ENCODE data around the gene SLC7A9. TPM values are rescaled to one million over a fixed set of nuclear protein-coding genes. Genes with fewer than 3 reads are reported as not detected.

SLC7A9 gene
- total RNA-seq, 1 donor from 2014 or later = 1.0 TPM

DNA sequence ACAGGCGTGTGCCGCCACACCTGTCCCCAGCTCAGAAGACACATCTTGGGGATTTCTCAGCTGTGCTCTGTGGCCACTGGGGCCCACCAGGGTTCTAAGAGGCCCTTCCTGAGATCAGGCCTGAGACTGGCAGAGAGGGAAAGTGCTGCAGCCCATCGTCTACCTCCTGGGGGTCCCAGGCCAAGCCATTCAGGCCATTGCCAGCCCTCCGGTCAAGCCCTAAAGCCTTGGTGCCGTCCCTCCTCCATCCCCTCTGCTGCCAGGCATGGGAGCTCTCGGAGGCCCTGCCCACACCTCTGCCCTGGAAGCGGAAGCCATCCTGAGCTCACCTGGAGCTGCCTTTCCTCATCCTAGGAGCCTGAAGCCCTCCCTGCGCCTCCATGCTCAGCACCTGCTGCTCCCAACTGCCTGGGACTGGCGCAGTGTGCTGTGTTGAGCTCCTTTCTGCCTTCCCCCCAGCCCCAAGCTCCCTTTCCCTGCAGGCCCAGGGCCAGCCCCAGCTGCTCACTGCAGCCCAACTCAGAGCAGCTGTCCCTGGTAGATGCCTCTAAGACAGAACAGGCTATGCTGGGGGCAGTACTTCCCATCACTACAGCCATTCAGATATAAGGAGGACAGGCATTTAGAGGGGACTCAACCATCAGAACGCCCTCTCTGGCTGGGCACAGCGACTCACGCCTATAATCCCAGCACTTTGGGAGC lies 2.9 kb downstream of the SLC7A9 start:
- Histone ChIP-seq H3K9ac (ENCODE audit: low read depth in 1 of 3, low read length in 3 of 3) (no peak overlapping the region), H3K4me1 (ENCODE audit: control insufficient read depth in 3 of 3, insufficient read depth in 3 of 3, low read length in 3 of 3) (no peaks in the 10 kb centered on the region), H3K27me3 (ENCODE audit: control insufficient read depth in 3 of 3, insufficient read depth in 3 of 3, low read length in 3 of 3) (peaks cover 0 to 4% (median 0%) of the 10 kb centered on the region in 3 donors), H3K9me3 (ENCODE audit: control insufficient read depth in 3 of 3, low read length in 3 of 3) (no peaks in the 10 kb centered on the region), H3K27ac (ENCODE audit: low read depth, low read length) (no peak overlapping the region), H3K4me3 (ENCODE audit: low read length in 3 of 3) (no peak overlapping the region), H3K36me3 (ENCODE audit: control insufficient read depth in 3 of 3, insufficient read depth in 3 of 3, low read length in 3 of 3) (no peaks in the 10 kb centered on the region)

DNA sequence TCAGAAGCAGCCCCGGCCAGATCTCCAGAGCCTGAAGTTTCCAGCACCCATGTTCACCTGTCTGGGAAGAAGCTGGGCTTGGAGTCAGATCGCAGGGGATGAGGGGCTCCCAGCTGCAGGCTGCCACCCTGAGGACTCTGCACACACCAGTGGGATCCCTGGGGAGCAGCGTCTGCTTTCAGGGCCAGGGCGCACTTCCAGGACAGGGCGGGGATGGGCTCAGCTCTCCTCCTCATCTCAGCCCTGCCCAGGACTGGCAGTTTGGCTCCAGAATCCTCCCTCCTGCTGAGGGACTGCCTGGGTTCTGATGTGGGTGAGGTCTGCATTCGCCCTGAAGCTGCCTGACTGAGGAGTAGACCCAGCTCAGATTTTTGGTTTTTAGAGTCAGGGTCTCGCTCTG lies 3.5 kb downstream of the SLC7A9 start:
- H3K36me3 ChIP-seq (ENCODE audit: control insufficient read depth in 3 of 3, insufficient read depth in 3 of 3, low read length in 3 of 3) = no peaks in the 10 kb centered on the region
- no peaks in the 10 kb centered on the region for H3K9me3 ChIP-seq (ENCODE audit: control insufficient read depth in 3 of 3, low read length in 3 of 3)
- H3K4me1 ChIP-seq (ENCODE audit: control insufficient read depth in 3 of 3, insufficient read depth in 3 of 3, low read length in 3 of 3) = no peaks in the 10 kb centered on the region
- H3K27ac ChIP-seq (ENCODE audit: low read depth, low read length) = no peak overlapping the region
- H3K27me3 ChIP-seq (ENCODE audit: control insufficient read depth in 3 of 3, insufficient read depth in 3 of 3, low read length in 3 of 3) = peaks cover 0 to 4% (median 0%) of the 10 kb centered on the region in 3 donors
- H3K4me3 ChIP-seq (ENCODE audit: low read length in 3 of 3) = no peak overlapping the region
- no peak overlapping the region for H3K9ac ChIP-seq (ENCODE audit: low read depth in 1 of 3, low read length in 3 of 3)

DNA sequence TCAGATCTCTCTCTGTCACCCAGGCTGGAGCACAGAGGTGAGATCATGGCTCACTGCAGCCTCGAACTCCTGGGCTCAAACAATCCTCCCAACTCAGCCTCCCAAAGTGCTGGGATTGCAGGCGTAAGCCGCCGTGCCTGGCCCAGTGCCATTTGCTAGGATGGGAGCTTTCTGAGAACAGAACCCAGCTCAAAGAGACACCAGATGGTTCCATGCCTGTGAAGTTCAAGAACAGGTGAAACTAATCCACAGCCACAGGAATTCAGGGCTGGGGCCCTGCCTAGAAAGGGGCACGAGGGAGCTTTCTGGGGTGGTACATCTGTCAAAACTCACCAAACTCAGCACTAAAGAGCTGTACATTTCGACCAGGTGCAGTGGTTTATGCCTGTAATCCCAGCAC lies 4.2 kb downstream of the SLC7A9 start:
- no peaks in the 10 kb centered on the region for H3K4me1 ChIP-seq (ENCODE audit: control insufficient read depth in 3 of 3, insufficient read depth in 3 of 3, low read length in 3 of 3)
- no peak overlapping the region for H3K9ac ChIP-seq (ENCODE audit: low read depth in 1 of 3, low read length in 3 of 3)
- H3K36me3 ChIP-seq (ENCODE audit: control insufficient read depth in 3 of 3, insufficient read depth in 3 of 3, low read length in 3 of 3) = no peaks in the 10 kb centered on the region
- H3K27ac ChIP-seq (ENCODE audit: low read depth, low read length) = no peak overlapping the region
- no peak overlapping the region for H3K4me3 ChIP-seq (ENCODE audit: low read length in 3 of 3)
- H3K27me3 ChIP-seq (ENCODE audit: control insufficient read depth in 3 of 3, insufficient read depth in 3 of 3, low read length in 3 of 3) = peaks cover 0 to 4% (median 0%) of the 10 kb centered on the region in 3 donors
- no peaks in the 10 kb centered on the region for H3K9me3 ChIP-seq (ENCODE audit: control insufficient read depth in 3 of 3, low read length in 3 of 3)

DNA sequence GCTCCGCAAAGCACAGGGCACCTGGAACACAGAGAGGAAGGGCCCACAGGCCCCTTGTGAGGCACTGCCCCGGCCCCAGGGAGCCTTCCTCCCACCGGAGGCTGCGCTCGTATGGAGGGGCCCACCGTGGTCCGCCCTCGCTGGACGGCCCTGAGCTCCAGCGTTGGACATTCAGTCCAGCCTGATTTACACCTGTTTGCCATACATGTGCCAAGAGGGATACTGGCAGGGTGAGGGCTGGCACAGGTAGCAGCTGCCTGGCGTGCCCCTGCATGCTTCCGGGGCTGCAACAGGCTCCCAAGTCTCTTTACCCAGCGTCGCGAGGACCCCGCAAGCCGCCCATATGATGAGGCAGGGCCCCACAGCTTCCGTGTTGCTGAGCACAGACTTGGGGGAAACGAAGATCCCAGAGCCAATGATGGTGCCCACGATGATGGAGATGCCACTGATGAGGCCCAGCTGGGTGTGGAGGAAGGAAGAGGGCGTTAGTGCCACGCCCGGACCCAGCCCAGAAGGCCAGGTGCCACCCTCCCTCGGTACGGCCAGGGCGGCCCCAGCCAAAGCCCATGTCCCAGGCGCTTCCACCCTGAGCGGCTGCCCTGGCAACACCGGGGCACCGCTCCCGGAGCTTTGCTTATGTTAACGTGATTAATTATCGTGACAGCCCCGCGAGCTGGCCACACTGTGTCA lies 5.1 kb downstream of the SLC7A9 start:
- no peaks in the 10 kb centered on the region for H3K36me3 ChIP-seq (ENCODE audit: control insufficient read depth in 3 of 3, insufficient read depth in 3 of 3, low read length in 3 of 3)
- no peak overlapping the region for H3K27ac ChIP-seq (ENCODE audit: low read depth, low read length)
- H3K4me3 ChIP-seq (ENCODE audit: low read length in 3 of 3) = no peak overlapping the region
- H3K27me3 ChIP-seq (ENCODE audit: control insufficient read depth in 3 of 3, insufficient read depth in 3 of 3, low read length in 3 of 3) = peaks cover 0 to 4% (median 0%) of the 10 kb centered on the region in 3 donors
- H3K4me1 ChIP-seq (ENCODE audit: control insufficient read depth in 3 of 3, insufficient read depth in 3 of 3, low read length in 3 of 3) = no peaks in the 10 kb centered on the region
- H3K9ac ChIP-seq (ENCODE audit: low read depth in 1 of 3, low read length in 3 of 3) = no peak overlapping the region
- no peaks in the 10 kb centered on the region for H3K9me3 ChIP-seq (ENCODE audit: control insufficient read depth in 3 of 3, low read length in 3 of 3)

DNA sequence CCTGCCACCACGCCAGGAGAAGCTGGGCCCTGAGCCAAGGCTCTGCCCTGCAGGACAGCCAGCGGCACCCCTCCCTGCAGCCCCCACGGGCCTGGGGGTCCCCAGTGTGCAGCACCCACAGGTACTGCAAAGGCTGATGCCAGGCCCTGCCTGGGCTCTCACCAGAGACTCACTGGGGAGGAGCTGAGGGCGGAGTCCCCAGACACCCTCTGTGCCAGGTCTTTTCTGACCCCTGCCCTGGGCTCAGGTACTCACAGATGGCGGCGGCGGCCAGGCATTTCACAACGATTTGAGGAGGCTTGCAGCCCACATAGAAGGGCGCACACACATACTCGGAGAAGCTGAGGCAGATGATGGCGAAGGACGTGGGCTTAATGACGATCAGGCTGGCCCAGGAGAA lies 5.7 kb downstream of the SLC7A9 start:
- no peak overlapping the region for H3K27ac ChIP-seq (ENCODE audit: low read depth, low read length)
- no peaks in the 10 kb centered on the region for H3K4me1 ChIP-seq (ENCODE audit: control insufficient read depth in 3 of 3, insufficient read depth in 3 of 3, low read length in 3 of 3)
- H3K36me3 ChIP-seq (ENCODE audit: control insufficient read depth in 3 of 3, insufficient read depth in 3 of 3, low read length in 3 of 3) = no peaks in the 10 kb centered on the region
- H3K4me3 ChIP-seq (ENCODE audit: low read length in 3 of 3) = no peak overlapping the region
- no peaks in the 10 kb centered on the region for H3K9me3 ChIP-seq (ENCODE audit: control insufficient read depth in 3 of 3, low read length in 3 of 3)
- H3K27me3 ChIP-seq (ENCODE audit: control insufficient read depth in 3 of 3, insufficient read depth in 3 of 3, low read length in 3 of 3) = peaks cover 0 to 4% (median 0%) of the 10 kb centered on the region in 3 donors
- no peak overlapping the region for H3K9ac ChIP-seq (ENCODE audit: low read depth in 1 of 3, low read length in 3 of 3)

DNA sequence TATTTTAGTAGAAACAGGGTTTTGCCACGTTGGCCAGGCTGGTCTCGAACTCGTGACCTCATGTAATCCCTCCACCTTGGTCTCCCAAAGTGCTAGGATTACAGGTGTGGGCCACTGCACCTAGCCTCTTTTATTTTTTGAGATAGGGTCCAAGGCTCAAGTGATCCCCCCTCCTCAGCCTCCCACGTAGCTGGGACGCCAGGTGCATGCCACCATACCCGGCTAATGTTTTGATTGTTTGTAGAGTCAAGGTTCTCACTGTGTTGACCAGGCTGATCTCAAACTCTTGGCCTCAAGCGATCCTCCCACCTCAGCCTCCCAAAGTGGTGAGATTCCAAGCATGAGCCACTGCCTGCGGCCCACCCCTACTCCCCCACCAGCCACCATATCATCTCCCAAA lies 6.3 kb downstream of the SLC7A9 start:
- H3K9me3 ChIP-seq (ENCODE audit: control insufficient read depth in 3 of 3, low read length in 3 of 3) = no peaks in the 10 kb centered on the region
- H3K27me3 ChIP-seq (ENCODE audit: control insufficient read depth in 3 of 3, insufficient read depth in 3 of 3, low read length in 3 of 3) = peaks cover 0 to 4% (median 0%) of the 10 kb centered on the region in 3 donors
- no peak overlapping the region for H3K27ac ChIP-seq (ENCODE audit: low read depth, low read length)
- no peaks in the 10 kb centered on the region for H3K4me1 ChIP-seq (ENCODE audit: control insufficient read depth in 3 of 3, insufficient read depth in 3 of 3, low read length in 3 of 3)
- no peak overlapping the region for H3K4me3 ChIP-seq (ENCODE audit: low read length in 3 of 3)
- no peak overlapping the region for H3K9ac ChIP-seq (ENCODE audit: low read depth in 1 of 3, low read length in 3 of 3)
- no peaks in the 10 kb centered on the region for H3K36me3 ChIP-seq (ENCODE audit: control insufficient read depth in 3 of 3, insufficient read depth in 3 of 3, low read length in 3 of 3)

DNA sequence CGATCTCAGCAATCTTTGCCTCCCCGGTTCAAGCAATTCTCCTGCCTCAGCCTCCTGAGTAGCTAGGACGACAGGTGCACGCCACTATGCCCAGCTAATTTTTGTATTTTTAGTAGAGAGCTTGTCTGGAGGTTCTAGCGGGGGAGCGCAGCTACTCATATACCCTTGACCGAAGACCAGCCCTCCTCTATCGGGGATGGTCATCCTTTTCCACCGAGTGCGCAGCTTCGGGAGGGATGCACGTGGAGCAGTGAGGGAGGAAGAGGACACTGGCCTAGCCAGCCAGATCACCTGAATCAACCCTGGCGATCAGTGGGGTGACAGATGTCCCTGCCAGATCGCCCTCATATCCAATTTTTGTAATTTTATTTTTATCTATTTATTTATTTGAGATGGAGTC lies 6.8 kb downstream of the SLC7A9 start:
- Histone ChIP-seq H3K27ac (ENCODE audit: low read depth, low read length) (no peak overlapping the region), H3K4me3 (ENCODE audit: low read length in 3 of 3) (no peak overlapping the region), H3K9ac (ENCODE audit: low read depth in 1 of 3, low read length in 3 of 3) (no peak overlapping the region), H3K4me1 (ENCODE audit: control insufficient read depth in 3 of 3, insufficient read depth in 3 of 3, low read length in 3 of 3) (no peaks in the 10 kb centered on the region), H3K36me3 (ENCODE audit: control insufficient read depth in 3 of 3, insufficient read depth in 3 of 3, low read length in 3 of 3) (no peaks in the 10 kb centered on the region), H3K9me3 (ENCODE audit: control insufficient read depth in 3 of 3, low read length in 3 of 3) (no peaks in the 10 kb centered on the region), H3K27me3 (ENCODE audit: control insufficient read depth in 3 of 3, insufficient read depth in 3 of 3, low read length in 3 of 3) (peaks cover 0 to 4% (median 0%) of the 10 kb centered on the region in 3 donors)

DNA sequence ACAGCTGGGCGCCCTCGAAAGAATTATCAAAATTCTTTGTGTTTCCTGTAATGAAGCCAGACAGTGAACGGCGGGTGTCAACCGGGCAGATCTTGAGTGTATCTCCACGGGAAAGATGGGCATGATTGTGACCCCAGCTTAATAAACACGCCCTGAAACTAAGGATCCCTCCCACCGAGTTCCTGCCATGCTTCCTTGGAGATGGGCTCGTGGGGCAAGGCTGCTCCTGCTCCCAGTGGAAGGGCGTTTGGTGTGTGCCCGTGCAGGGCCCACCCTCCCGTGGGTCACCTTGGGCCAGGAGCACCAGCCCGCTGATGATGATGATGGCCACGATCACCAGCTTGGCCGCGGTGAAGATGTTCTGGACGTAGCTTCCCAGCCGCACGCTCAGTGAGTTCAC lies 7.4 kb downstream of the SLC7A9 start:
- H3K27ac ChIP-seq (ENCODE audit: low read depth, low read length) = no peak overlapping the region
- H3K4me3 ChIP-seq (ENCODE audit: low read length in 3 of 3) = no peak overlapping the region
- no peaks in the 10 kb centered on the region for H3K36me3 ChIP-seq (ENCODE audit: control insufficient read depth in 3 of 3, insufficient read depth in 3 of 3, low read length in 3 of 3)
- H3K9me3 ChIP-seq (ENCODE audit: control insufficient read depth in 3 of 3, low read length in 3 of 3) = no peaks in the 10 kb centered on the region
- H3K27me3 ChIP-seq (ENCODE audit: control insufficient read depth in 3 of 3, insufficient read depth in 3 of 3, low read length in 3 of 3) = peaks cover 0 to 4% (median 0%) of the 10 kb centered on the region in 3 donors
- no peaks in the 10 kb centered on the region for H3K4me1 ChIP-seq (ENCODE audit: control insufficient read depth in 3 of 3, insufficient read depth in 3 of 3, low read length in 3 of 3)
- H3K9ac ChIP-seq (ENCODE audit: low read depth in 1 of 3, low read length in 3 of 3) = no peak overlapping the region

DNA sequence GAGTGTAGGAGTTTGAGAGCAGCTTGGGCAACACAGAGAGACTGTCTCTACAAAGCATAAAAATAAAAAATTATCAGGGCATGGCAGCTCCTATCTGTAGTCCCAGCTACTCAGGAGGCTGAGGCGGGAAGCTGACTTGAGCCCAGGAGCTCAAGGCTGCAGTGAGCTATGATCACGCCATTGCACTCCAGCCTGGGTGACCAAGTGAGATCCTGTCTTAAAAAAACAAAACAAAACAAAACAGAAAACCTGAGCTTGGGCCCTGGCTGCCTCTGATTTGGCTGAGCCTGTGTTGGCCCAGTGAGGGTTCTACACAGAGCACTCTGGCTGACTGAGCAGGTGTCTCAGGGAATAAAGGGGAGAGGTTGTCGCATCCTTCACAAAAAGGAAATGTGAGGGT lies 8.0 kb downstream of the SLC7A9 start:
- Histone ChIP-seq H3K4me1 (ENCODE audit: control insufficient read depth in 3 of 3, insufficient read depth in 3 of 3, low read length in 3 of 3) (no peaks in the 10 kb centered on the region), H3K9me3 (ENCODE audit: control insufficient read depth in 3 of 3, low read length in 3 of 3) (no peaks in the 10 kb centered on the region), H3K27me3 (ENCODE audit: control insufficient read depth in 3 of 3, insufficient read depth in 3 of 3, low read length in 3 of 3) (peaks cover 0 to 4% (median 0%) of the 10 kb centered on the region in 3 donors), H3K9ac (ENCODE audit: low read depth in 1 of 3, low read length in 3 of 3) (no peak overlapping the region), H3K4me3 (ENCODE audit: low read length in 3 of 3) (no peak overlapping the region), H3K27ac (ENCODE audit: low read depth, low read length) (no peak overlapping the region), H3K36me3 (ENCODE audit: control insufficient read depth in 3 of 3, insufficient read depth in 3 of 3, low read length in 3 of 3) (no peaks in the 10 kb centered on the region)

DNA sequence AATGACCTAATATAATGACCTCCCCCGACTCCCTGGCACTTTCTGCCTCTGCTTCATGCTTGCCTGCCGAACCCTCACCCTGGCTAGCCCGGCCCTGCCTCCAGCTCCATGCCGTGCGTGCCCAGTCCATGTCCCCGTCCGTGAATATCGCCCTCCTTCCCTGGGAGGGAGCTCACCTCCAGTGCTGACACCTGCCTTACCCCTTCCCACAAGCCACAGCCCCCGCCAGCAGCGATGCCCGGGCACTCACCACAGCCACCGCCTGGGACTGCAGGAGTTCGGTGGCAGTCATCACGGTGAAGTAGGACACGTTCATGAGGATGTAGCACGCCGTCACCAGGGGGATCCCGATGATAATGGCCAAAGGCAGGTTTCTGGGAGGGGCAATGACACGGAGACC lies 10.0 kb downstream of the SLC7A9 start:
- Histone ChIP-seq H3K27me3 (ENCODE audit: control insufficient read depth in 3 of 3, insufficient read depth in 3 of 3, low read length in 3 of 3) (peaks cover 0 to 4% (median 0%) of the 10 kb centered on the region in 3 donors), H3K4me3 (ENCODE audit: low read length in 3 of 3) (no peak overlapping the region), H3K36me3 (ENCODE audit: control insufficient read depth in 3 of 3, insufficient read depth in 3 of 3, low read length in 3 of 3) (no peaks in the 10 kb centered on the region), H3K9me3 (ENCODE audit: control insufficient read depth in 3 of 3, low read length in 3 of 3) (no peaks in the 10 kb centered on the region), H3K9ac (ENCODE audit: low read depth in 1 of 3, low read length in 3 of 3) (no peak overlapping the region), H3K27ac (ENCODE audit: low read depth, low read length) (no peak overlapping the region), H3K4me1 (ENCODE audit: control insufficient read depth in 3 of 3, insufficient read depth in 3 of 3, low read length in 3 of 3) (no peaks in the 10 kb centered on the region)
